Rectal smooth muscle tissue (tissue), 1 donor: Measurements from ENCODE around the gene TRIM23.
A peak's percentile ranks its signal among the peaks of the same experiment; 100 is the strongest.

Experiments used
- H3K27ac ChIP-seq: one replicate; pipeline ENCODE4 v1.7.0; 2013; ENCODE audit warnings: low read depth, low read length, inconsistent platforms
- H3K27me3 ChIP-seq: one replicate; pipeline ENCODE4 v1.7.0; 2013; ENCODE audit warnings: low read length; ENCODE audit not compliant: control insufficient read depth, insufficient read depth
- H3K36me3 ChIP-seq: one replicate; pipeline ENCODE4 v1.7.0; 2013; ENCODE audit warnings: low read length; ENCODE audit not compliant: control insufficient read depth, insufficient read depth
- H3K4me1 ChIP-seq: one replicate; pipeline ENCODE4 v1.7.0; 2013; ENCODE audit warnings: low read length; ENCODE audit not compliant: control insufficient read depth, insufficient read depth
- H3K4me3 ChIP-seq: one replicate; pipeline ENCODE4 v1.7.0; 2013; ENCODE audit warnings: low read length
- H3K9ac ChIP-seq: one replicate; pipeline ENCODE4 v1.7.0; 2013; ENCODE audit warnings: low read length

The TRIM23 gene

GRCh38 chr5:65624025-65624570 lies at the start of gene TRIM23:
Gene TRIM23 (minus strand): TSS chr5:65624333. CDS start chr5:65624274, 59 bp downstream.
- Histone ChIP-seq H3K36me3 (no peaks in the 10 kb centered on the region), H3K27me3 (no peaks in the 10 kb centered on the region), H3K9ac (peak within 1 kb of the TSS; percentile 88), H3K4me3 (peak within 1 kb of the TSS; percentile 95), H3K4me1 (peaks cover 14% of the 10 kb centered on the region), H3K27ac (peak within 1 kb of the TSS; percentile 81)

DNA sequence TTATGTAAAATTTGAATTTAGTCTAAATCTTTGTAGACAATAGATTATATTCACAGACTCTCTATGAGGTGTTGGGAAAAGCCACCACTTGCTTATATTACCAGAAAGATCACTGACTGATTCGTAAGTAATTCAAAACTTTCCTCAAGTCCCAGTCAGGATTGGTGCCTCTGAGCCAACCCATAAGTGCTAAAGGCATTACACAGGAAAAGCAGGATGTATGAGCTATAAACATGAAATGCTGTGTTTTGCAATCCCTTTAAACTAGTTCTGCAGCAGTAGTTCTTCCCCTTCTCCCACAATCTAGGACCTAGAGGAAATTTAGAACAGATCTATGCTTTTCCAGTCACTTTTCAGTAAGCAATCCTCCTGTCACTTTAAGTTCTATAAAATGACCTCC lies 48.7 kb upstream of the TRIM23 start:
- Histone ChIP-seq H3K36me3 (no peaks in the 10 kb centered on the region), H3K27me3 (no peaks in the 10 kb centered on the region), H3K9ac (no peak overlapping the region), H3K27ac (no peak overlapping the region), H3K4me3 (no peak overlapping the region), H3K4me1 (no peaks in the 10 kb centered on the region)

- H3K27me3 ChIP-seq, result no peaks in the 10 kb centered on the region
- H3K4me1 ChIP-seq, result no peaks in the 10 kb centered on the region
- no peak overlapping the region for H3K9ac ChIP-seq
- no peak overlapping the region for H3K4me3 ChIP-seq
- H3K27ac ChIP-seq, result no peak overlapping the region
- H3K36me3 ChIP-seq, result peaks cover 3% of the 10 kb centered on the region
These were observed 44.6 kb upstream of the TRIM23 start for GRCh38 chr5:65668696-65669095.

- Histone ChIP-seq H3K4me1 (no peaks in the 10 kb centered on the region), H3K9ac (no peak overlapping the region), H3K36me3 (peaks cover 3% of the 10 kb centered on the region)
These were observed 39.8 kb upstream of the TRIM23 start for GRCh38 chr5:65663804-65664521.

DNA sequence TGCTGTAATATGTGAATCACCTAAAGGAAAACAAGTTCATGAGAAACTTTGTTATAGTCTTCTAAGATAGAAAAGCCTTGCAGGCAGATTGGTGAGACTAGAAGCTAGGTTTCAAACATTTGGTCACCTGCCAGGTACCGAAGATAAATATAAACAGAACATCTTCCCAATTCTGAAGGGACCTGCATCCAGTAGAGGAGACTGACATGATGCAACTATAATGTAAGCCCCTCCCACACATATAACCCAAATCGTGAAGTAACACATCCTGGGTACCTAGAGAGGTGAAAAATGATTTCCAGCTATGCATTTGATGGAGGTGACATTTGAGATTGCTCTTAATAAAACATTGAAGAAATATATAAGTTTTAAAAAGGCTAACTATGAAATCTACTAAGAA lies 30.6 kb upstream of the TRIM23 start:
- H3K4me3 ChIP-seq, result no peak overlapping the region
- no peak overlapping the region for H3K9ac ChIP-seq
- no peak overlapping the region for H3K27ac ChIP-seq
- H3K4me1 ChIP-seq, result no peaks in the 10 kb centered on the region
- peaks cover 2% of the 10 kb centered on the region for H3K36me3 ChIP-seq
- H3K27me3 ChIP-seq, result no peaks in the 10 kb centered on the region

More at GRCh38 chr5:65663804-65664521, 39.8 kb upstream of the TRIM23 start:
- H3K27me3 ChIP-seq, result no peaks in the 10 kb centered on the region
- no peak overlapping the region for H3K27ac ChIP-seq
- no peak overlapping the region for H3K4me3 ChIP-seq

DNA sequence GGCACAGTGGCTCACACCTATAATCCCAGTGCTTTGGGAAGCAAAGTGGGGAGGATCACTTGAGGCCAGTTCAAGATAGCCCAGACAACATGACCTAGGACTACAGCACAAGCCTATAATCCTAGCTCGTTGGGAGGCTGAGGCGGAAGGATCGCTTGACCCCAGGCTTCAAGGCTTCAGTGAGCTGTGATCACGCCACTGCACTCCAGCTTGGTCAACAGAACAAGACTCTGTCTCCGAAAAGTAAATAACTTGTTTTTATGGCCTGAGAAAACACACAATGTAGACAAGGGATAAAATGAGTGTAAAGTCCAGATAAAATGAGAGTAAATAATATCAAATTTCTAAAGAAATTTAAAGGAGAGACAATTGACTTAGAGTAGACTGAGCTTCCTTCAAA lies 27.0 kb upstream of the TRIM23 start:
- Histone ChIP-seq H3K36me3 (peaks cover 2% of the 10 kb centered on the region), H3K4me1 (no peaks in the 10 kb centered on the region), H3K27ac (no peak overlapping the region), H3K27me3 (no peaks in the 10 kb centered on the region), H3K9ac (no peak overlapping the region), H3K4me3 (no peak overlapping the region)

DNA sequence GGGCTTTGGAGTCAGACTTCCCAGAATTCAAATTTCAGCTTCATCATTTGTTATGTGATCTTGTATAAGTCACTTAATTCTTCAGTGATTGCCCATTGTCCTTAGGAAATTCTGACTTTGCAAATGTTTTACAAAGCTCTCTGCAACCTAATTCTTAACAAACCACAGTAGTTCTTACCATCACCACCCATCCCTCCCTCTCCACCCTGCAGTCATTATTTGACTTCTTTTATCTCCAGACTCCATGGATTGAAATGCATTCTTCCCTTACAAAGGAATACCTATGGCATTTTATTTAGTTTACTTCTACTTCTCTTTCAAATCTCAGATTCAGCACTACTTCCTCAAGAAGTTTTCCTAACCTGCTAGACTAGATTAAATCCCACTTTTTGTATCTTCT lies 23.8 kb upstream of the TRIM23 start:
- no peak overlapping the region for H3K4me3 ChIP-seq
- H3K27me3 ChIP-seq, result no peaks in the 10 kb centered on the region
- H3K27ac ChIP-seq, result no peak overlapping the region
- H3K36me3 ChIP-seq, result no peaks in the 10 kb centered on the region
- no peaks in the 10 kb centered on the region for H3K4me1 ChIP-seq
- H3K9ac ChIP-seq, result no peak overlapping the region

- Histone ChIP-seq H3K9ac (no peak overlapping the region), H3K27ac (no peak overlapping the region)
These were observed 22.8 kb upstream of the TRIM23 start for GRCh38 chr5:65646938-65647337.

GRCh38 chr5:65640240-65640639 lies 16.1 kb upstream of the TRIM23 start:
- no peak overlapping the region for H3K27ac ChIP-seq
- H3K36me3 ChIP-seq, result peaks cover 4% of the 10 kb centered on the region

More at GRCh38 chr5:65646938-65647337, 22.8 kb upstream of the TRIM23 start:
- no peaks in the 10 kb centered on the region for H3K36me3 ChIP-seq
- no peak overlapping the region for H3K4me3 ChIP-seq
- H3K27me3 ChIP-seq, result no peaks in the 10 kb centered on the region
- H3K4me1 ChIP-seq, result no peaks in the 10 kb centered on the region

DNA sequence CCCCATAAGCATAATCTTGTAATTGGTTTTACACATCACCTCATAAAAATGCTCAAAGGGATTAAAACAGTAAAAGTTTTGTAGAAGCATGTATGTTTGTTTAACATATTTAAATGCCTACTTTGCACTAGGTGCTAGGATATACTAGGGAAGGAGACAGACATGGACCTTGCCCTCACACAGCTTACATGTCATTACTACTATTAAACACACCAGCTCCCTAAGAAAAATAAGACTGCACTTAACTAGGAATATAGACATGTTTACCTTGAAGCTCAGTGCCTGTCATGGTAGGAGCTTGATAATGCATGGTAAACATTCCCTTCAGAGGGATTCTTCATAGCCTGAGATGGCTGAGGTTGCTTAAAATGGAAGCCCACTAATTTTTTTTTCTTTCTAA lies 6.8 kb upstream of the TRIM23 start:
- Histone ChIP-seq H3K9ac (no peak overlapping the region), H3K27me3 (no peaks in the 10 kb centered on the region), H3K4me1 (peaks cover under 1% of the 10 kb centered on the region), H3K36me3 (no peaks in the 10 kb centered on the region), H3K4me3 (no peak overlapping the region), H3K27ac (no peak overlapping the region)

More at GRCh38 chr5:65640240-65640639, 16.1 kb upstream of the TRIM23 start:
- Histone ChIP-seq H3K27me3 (no peaks in the 10 kb centered on the region), H3K4me3 (no peak overlapping the region), H3K4me1 (no peaks in the 10 kb centered on the region), H3K9ac (no peak overlapping the region)

DNA sequence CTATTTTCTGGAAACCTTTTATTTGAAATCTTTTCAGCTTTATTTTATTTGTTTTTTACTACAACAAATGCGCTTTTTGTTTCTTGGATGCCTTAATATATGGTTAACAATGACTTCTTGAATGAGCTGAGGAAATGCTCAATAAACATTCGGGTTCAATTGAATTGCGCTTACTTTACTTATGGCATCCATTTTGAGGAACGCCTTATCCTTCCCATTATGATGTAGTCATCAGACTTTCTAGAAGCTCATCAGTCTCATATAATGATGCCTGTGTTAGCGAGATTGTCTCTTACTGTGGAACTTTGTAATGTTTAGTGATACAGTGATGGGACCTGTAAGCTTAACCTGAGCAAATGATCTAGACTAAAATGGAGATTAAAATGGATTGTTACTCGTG lies 1.6 kb upstream of the TRIM23 start:
- H3K9ac ChIP-seq, result peak overlapping the region; percentile 22
- no peaks in the 10 kb centered on the region for H3K36me3 ChIP-seq
- H3K4me1 ChIP-seq, result peaks cover 14% of the 10 kb centered on the region
- H3K27ac ChIP-seq, result no peak overlapping the region
- H3K4me3 ChIP-seq, result peak overlapping the region; percentile 95
- H3K27me3 ChIP-seq, result no peaks in the 10 kb centered on the region

DNA sequence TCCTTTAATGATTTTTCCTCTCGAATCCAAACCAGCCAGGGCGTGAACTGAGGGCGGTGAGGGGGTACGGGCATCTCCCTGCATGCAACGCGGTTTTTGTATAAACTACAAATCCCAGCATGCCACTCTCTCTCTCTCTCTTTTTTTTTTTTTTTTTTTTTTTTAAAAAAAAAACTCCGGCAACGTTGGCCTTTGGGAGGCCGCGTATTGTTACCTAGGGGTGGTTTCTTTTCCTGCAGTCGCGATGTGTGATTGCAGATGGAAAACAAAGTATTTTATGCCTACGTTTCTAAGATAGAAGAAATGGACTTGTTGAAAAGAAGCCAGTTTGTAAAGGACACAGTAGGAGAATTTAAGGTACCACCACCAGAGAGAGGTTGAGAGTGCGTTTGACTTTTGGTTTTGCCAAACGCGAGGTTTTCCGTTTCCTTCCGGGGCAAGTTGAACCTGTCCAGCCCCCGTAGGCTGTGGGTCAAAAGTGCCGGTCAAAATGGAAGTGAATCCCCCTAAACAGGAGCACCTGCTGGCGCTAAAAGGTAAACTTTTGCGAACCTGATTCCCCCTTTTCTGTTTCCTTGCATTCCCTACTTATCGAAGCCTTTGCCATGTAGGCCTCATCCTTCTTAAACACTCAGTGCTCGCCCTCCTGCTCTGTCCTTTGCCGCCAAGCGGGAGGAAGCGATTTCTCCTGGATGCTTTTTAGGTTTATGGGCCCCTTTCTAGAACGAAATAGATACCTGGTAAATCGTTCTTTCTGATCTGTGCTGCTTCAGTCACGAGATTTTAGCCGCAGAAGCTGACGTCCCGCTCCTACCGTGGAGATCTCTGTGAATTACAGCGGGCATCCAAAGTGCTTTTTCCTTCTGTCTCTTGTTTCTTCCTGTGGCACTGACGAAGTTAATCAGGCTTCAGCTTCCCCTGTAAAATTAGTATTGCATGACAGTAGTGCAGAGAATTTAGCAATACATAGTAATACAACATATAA lies 730 bp upstream of the TRIM23 start, which contains the start of the genes SHLD3 and TRAPPC13:
SHLD3 (plus strand) TSS at position 457 of the 985 bp plus-strand sequence. CDS start 4,561 bp downstream, outside the sequence.
TRAPPC13 (plus strand) TSS at position 457 of the 985 bp plus-strand sequence; CDS start at position 491, 34 bp downstream.
- Histone ChIP-seq H3K4me1 (peaks cover 14% of the 10 kb centered on the region), H3K27me3 (no peaks in the 10 kb centered on the region), H3K27ac (peak within 1 kb of the TSS; percentile 81), H3K9ac (peak within 1 kb of the TSS; percentile 88), H3K36me3 (no peaks in the 10 kb centered on the region), H3K4me3 (peak within 1 kb of the TSS; percentile 95)
